CD8-positive, alpha-beta memory T cell (primary cell): Measurements from ENCODE around the gene ITGA6. TPM values are rescaled to one million over a fixed set of nuclear protein-coding genes. Genes with fewer than 3 reads are reported as not detected.
"Not testable (repeated sequence)": the region's sequence is repeated elsewhere in the genome, so short reads cannot be mapped to it uniquely, and the experiment has no call there.

ENCODE experiments used
- CTCF ChIA-PET: fragments of 350-600 bp; sonication (Branson Sonifier 250); formaldehyde crosslinking; loops from one replicate; lab custom pipeline; 2021; ENCODE audit warnings: antibody characterized with exemption; lab: Charles Lee
- POLR2A ChIA-PET: fragments of 350-600 bp; sonication (Branson Sonifier 250); formaldehyde crosslinking; loops from one replicate; lab custom pipeline; 2021; ENCODE audit warnings: antibody characterized with exemption; lab: Charles Lee
- DNase-seq, 5 donors: peaks; one replicate each; pipeline versions ENCODE4 v3.0.0 to v3.0.0-alpha.2; 2020 to 2022; ENCODE audit warnings: mixed read lengths in 1 of 5
- H3K27ac ChIP-seq: one replicate; pipeline ENCODE4 v1.7.0; 2013; ENCODE audit warnings: low read depth, mild to moderate bottlenecking, low read length, moderate library complexity
- H3K27me3 ChIP-seq: 2 replicates; pipeline ENCODE4 v1.7.0; 2013; ENCODE audit warnings: low read length, mild to moderate bottlenecking; ENCODE audit not compliant: insufficient read depth, poor library complexity, severe bottlenecking
- H3K36me3 ChIP-seq: 2 replicates; pipeline ENCODE4 v1.7.0; 2013; ENCODE audit warnings: mild to moderate bottlenecking, low read length, moderate library complexity; ENCODE audit not compliant: insufficient read depth
- H3K4me1 ChIP-seq: 2 replicates; pipeline ENCODE4 v1.7.0; 2013; ENCODE audit warnings: mild to moderate bottlenecking, low read length, moderate library complexity; ENCODE audit not compliant: insufficient read depth
- H3K4me3 ChIP-seq: 2 replicates; pipeline ENCODE4 v1.7.0; 2013; ENCODE audit warnings: mild to moderate bottlenecking, low read length
- H3K9me3 ChIP-seq: 2 replicates; pipeline ENCODE4 v1.7.0; 2013; ENCODE audit warnings: mild to moderate bottlenecking, low read length
- H3K27ac Mint-ChIP-seq, 8 donors: one replicate each; pipeline ENCODE4 v1.8.0; 2020 to 2021; ENCODE audit warnings: mixed read lengths in 8 of 8, mild to moderate bottlenecking in 6 of 8, inconsistent platforms in 3 of 8, moderate library complexity in 3 of 8
- H3K27me3 Mint-ChIP-seq, 2 donors: one replicate each; pipeline ENCODE4 v1.8.0; 2020 to 2021; ENCODE audit warnings: mixed read lengths in 2 of 2, mild to moderate bottlenecking in 1 of 2, moderate library complexity in 1 of 2
- H3K36me3 Mint-ChIP-seq, 3 donors: one replicate each; pipeline ENCODE4 v1.8.0; 2020 to 2021; ENCODE audit warnings: mixed read lengths in 3 of 3, inconsistent platforms in 1 of 3, mild to moderate bottlenecking in 1 of 3
- H3K4me1 Mint-ChIP-seq, 3 donors: one replicate each; pipeline ENCODE4 v1.8.0; 2020 to 2021; ENCODE audit warnings: mixed read lengths in 3 of 3, inconsistent platforms in 1 of 3, mild to moderate bottlenecking in 1 of 3
- H3K4me3 Mint-ChIP-seq, 7 donors: one replicate each; pipeline ENCODE4 v1.8.0; 2020 to 2021; ENCODE audit warnings: mixed read lengths in 7 of 7, mild to moderate bottlenecking in 6 of 7, moderate library complexity in 4 of 7, inconsistent platforms in 2 of 7
- H3K9me3 Mint-ChIP-seq, 5 donors: one replicate each; pipeline ENCODE4 v1.8.0; 2020 to 2022; ENCODE audit warnings: mixed read lengths in 5 of 5, mild to moderate bottlenecking in 3 of 5, moderate library complexity in 2 of 5, inconsistent platforms in 1 of 5
- polyA plus RNA-seq: library from polyadenylated mRNA; unstranded; fragments of 300-500 nt; fragmentation: Illumina TruSeq; gene quantifications from one replicate; pipeline ENCODE4 v1.2.3, GENCODE V29; 2021
- total RNA-seq, 2 experiments: library from RNA; stranded (reverse); gene quantifications; one replicate each; pipeline ENCODE4 v1.2.3, GENCODE V29; 2021

Gene ITGA6
- total and polyA plus RNA-seq, 3 experiments from 2014 or later, result 8.0 to 39.4 (median 9.0) TPM

- H3K4me3 Mint-ChIP-seq, POLR2A ChIA-PET, H3K27me3 ChIP-seq, H3K27me3 Mint-ChIP-seq, H3K27ac Mint-ChIP-seq, CTCF ChIA-PET, H3K4me1 ChIP-seq, H3K27ac ChIP-seq, DNase-seq, H3K4me1 Mint-ChIP-seq, H3K4me3 ChIP-seq, H3K36me3 ChIP-seq: not testable (repeated sequence)
- Mint-ChIP-seq H3K9me3 (peaks cover 8 to 29% (median 15%) of the 10 kb centered on the region in 5 donors), H3K36me3 (peaks cover 13 to 36% (median 16%) of the 10 kb centered on the region in 3 donors)
- peaks cover 13% of the 10 kb centered on the region for H3K9me3 ChIP-seq
Measured at GRCh38 chr2:172537851-172538250, 110.5 kb downstream of the ITGA6 start.

GRCh38 chr2:172539767-172540166, 112.4 kb downstream of the ITGA6 start:
- Histone ChIP-seq H3K27me3 (no peaks in the 10 kb centered on the region), H3K4me1 (no peaks in the 10 kb centered on the region), H3K36me3 (no peaks in the 10 kb centered on the region), H3K27ac (no peak overlapping the region), H3K9me3 (peaks cover 7% of the 10 kb centered on the region), H3K4me3 (no peak overlapping the region)
- Mint-ChIP-seq H3K4me1 (no peaks in the 10 kb centered on the region), H3K27me3 (no peaks in the 10 kb centered on the region), H3K36me3 (peaks cover 7 to 36% (median 11%) of the 10 kb centered on the region in 3 donors), H3K4me3 (no peak overlapping the region), H3K9me3 (peaks cover 0 to 17% (median 13%) of the 10 kb centered on the region in 5 donors), H3K27ac (peak overlapping the region in 1 of 8 donors; percentile 50)
- DNase-seq, result no peak
- CTCF ChIA-PET, result interaction anchor here (1.1 to 1.2 kb wide), 2 partner anchors 12 to 78 kb away, joined by 3 read pairs; no protein-coding TSS in a partner anchor
- POLR2A ChIA-PET, result no interaction called here

- Histone ChIP-seq H3K4me1 (no peaks in the 10 kb centered on the region), H3K36me3 (no peaks in the 10 kb centered on the region), H3K9me3 (peaks cover 7% of the 10 kb centered on the region), H3K27me3 (no peaks in the 10 kb centered on the region), H3K27ac (no peak overlapping the region), H3K4me3 (no peak overlapping the region)
- no peak overlapping the region for H3K27ac Mint-ChIP-seq
- no peak for DNase-seq
- no peaks in the 10 kb centered on the region for H3K4me1 Mint-ChIP-seq
- POLR2A ChIA-PET, result no interaction called here
- H3K9me3 Mint-ChIP-seq, result peaks cover 0 to 12% (median 8%) of the 10 kb centered on the region in 5 donors
- H3K27me3 Mint-ChIP-seq, result no peaks in the 10 kb centered on the region
- CTCF ChIA-PET, result interaction anchor here (0.7 to 1.2 kb wide), 3 partner anchors 12 to 105 kb away, joined by 3 read pairs; no protein-coding TSS in a partner anchor
- no peak overlapping the region for H3K4me3 Mint-ChIP-seq
- H3K36me3 Mint-ChIP-seq, result peaks cover 1 to 32% (median 4%) of the 10 kb centered on the region in 3 donors
Measured at GRCh38 chr2:172540421-172540820, 113.0 kb downstream of the ITGA6 start.

- Mint-ChIP-seq H3K27ac (no peak overlapping the region), H3K36me3 (peaks cover 0 to 16% (median 2%) of the 10 kb centered on the region in 3 donors), H3K27me3 (no peaks in the 10 kb centered on the region)
Measured at GRCh38 chr2:172545408-172546075, 118.2 kb downstream of the ITGA6 start.

GRCh38 chr2:172549131-172549530, 121.7 kb downstream of the ITGA6 start:
- no peak overlapping the region for H3K27ac ChIP-seq
- Mint-ChIP-seq H3K27ac (no peak overlapping the region), H3K36me3 (peaks cover 0 to 3% (median 0%) of the 10 kb centered on the region in 3 donors), H3K27me3 (no peaks in the 10 kb centered on the region), H3K9me3 (peaks cover 0 to 3% (median 0%) of the 10 kb centered on the region in 5 donors), H3K4me1 (peaks cover 13 to 22% (median 21%) of the 10 kb centered on the region in 3 donors), H3K4me3 (no peak overlapping the region)
- H3K4me3 ChIP-seq, result no peak overlapping the region
- CTCF ChIA-PET, result no interaction called here
- DNase-seq, result no peak
- no peaks in the 10 kb centered on the region for H3K36me3 ChIP-seq
- no peaks in the 10 kb centered on the region for H3K27me3 ChIP-seq
- no peaks in the 10 kb centered on the region for H3K9me3 ChIP-seq
- peaks cover 30% of the 10 kb centered on the region for H3K4me1 ChIP-seq
- POLR2A ChIA-PET, result no interaction called here

More at GRCh38 chr2:172545408-172546075, 118.2 kb downstream of the ITGA6 start:
- Histone ChIP-seq H3K36me3 (no peaks in the 10 kb centered on the region), H3K4me1 (peaks cover 17% of the 10 kb centered on the region), H3K4me3 (no peak overlapping the region), H3K27me3 (no peaks in the 10 kb centered on the region), H3K27ac (no peak overlapping the region), H3K9me3 (no peaks in the 10 kb centered on the region)
- no peak for DNase-seq
- ChIA-PET CTCF (no interaction called here), POLR2A (no interaction called here)
- peaks cover 10 to 14% (median 13%) of the 10 kb centered on the region in 3 donors for H3K4me1 Mint-ChIP-seq
- peaks cover 0 to 8% (median 3%) of the 10 kb centered on the region in 5 donors for H3K9me3 Mint-ChIP-seq
- H3K4me3 Mint-ChIP-seq, result no peak overlapping the region

- POLR2A ChIA-PET, H3K4me3 ChIP-seq, H3K27me3 ChIP-seq, CTCF ChIA-PET, H3K9me3 Mint-ChIP-seq, H3K36me3 Mint-ChIP-seq, H3K9me3 ChIP-seq, H3K27ac ChIP-seq, H3K36me3 ChIP-seq, H3K27me3 Mint-ChIP-seq: not testable (repeated sequence)
- H3K4me3 Mint-ChIP-seq, result peak overlapping the region in 1 of 7 donors; percentile 52
- peak overlapping the region in 1 of 8 donors; percentile 35 for H3K27ac Mint-ChIP-seq
- H3K4me1 ChIP-seq, result peaks cover 36% of the 10 kb centered on the region
- DNase-seq, result peak in 2 of 5 donors; percentile 39 to 75
- peaks cover 15 to 25% (median 23%) of the 10 kb centered on the region in 3 donors for H3K4me1 Mint-ChIP-seq
Measured at GRCh38 chr2:172549802-172550201, 122.4 kb downstream of the ITGA6 start.

- no peaks in the 10 kb centered on the region for H3K9me3 Mint-ChIP-seq
- DNase-seq, result no peak
- CTCF ChIA-PET, result no interaction called here
- H3K36me3 Mint-ChIP-seq, result peaks cover 0 to under 1% (median 0%) of the 10 kb centered on the region in 3 donors
- peaks cover 19 to 30% (median 29%) of the 10 kb centered on the region in 3 donors for H3K4me1 Mint-ChIP-seq
- Histone ChIP-seq H3K9me3 (no peaks in the 10 kb centered on the region), H3K4me1 (peaks cover 42% of the 10 kb centered on the region), H3K27me3 (no peaks in the 10 kb centered on the region), H3K27ac (no peak overlapping the region), H3K36me3 (no peaks in the 10 kb centered on the region), H3K4me3 (no peak overlapping the region)
- no peak overlapping the region for H3K4me3 Mint-ChIP-seq
- H3K27me3 Mint-ChIP-seq, result no peaks in the 10 kb centered on the region
- POLR2A ChIA-PET, result no interaction called here
- peak overlapping the region in 1 of 8 donors; percentile 60 for H3K27ac Mint-ChIP-seq
Measured at GRCh38 chr2:172550419-172550818, 123.0 kb downstream of the ITGA6 start.

GRCh38 chr2:172551271-172551670, 123.9 kb downstream of the ITGA6 start:
- peaks cover 42% of the 10 kb centered on the region for H3K4me1 ChIP-seq
- Mint-ChIP-seq H3K27ac (peak overlapping the region in 1 of 8 donors; percentile 75), H3K27me3 (no peaks in the 10 kb centered on the region), H3K9me3 (no peaks in the 10 kb centered on the region), H3K36me3 (peaks cover 0 to 3% (median 0%) of the 10 kb centered on the region in 3 donors), H3K4me1 (peaks cover 20 to 31% (median 29%) of the 10 kb centered on the region in 3 donors), H3K4me3 (no peak overlapping the region)
- no peak overlapping the region for H3K27ac ChIP-seq
- ChIA-PET POLR2A (no interaction called here), CTCF (interaction anchor here (1.2 kb wide), 1 partner anchor 11 kb away, joined by 3 read pairs; no protein-coding TSS in a partner anchor)
- no peaks in the 10 kb centered on the region for H3K27me3 ChIP-seq
- H3K36me3 ChIP-seq, result no peaks in the 10 kb centered on the region
- no peak for DNase-seq
- no peak overlapping the region for H3K4me3 ChIP-seq
- no peaks in the 10 kb centered on the region for H3K9me3 ChIP-seq
